ENCODE data around the gene GPR179.

Gene GPR179

DNA sequence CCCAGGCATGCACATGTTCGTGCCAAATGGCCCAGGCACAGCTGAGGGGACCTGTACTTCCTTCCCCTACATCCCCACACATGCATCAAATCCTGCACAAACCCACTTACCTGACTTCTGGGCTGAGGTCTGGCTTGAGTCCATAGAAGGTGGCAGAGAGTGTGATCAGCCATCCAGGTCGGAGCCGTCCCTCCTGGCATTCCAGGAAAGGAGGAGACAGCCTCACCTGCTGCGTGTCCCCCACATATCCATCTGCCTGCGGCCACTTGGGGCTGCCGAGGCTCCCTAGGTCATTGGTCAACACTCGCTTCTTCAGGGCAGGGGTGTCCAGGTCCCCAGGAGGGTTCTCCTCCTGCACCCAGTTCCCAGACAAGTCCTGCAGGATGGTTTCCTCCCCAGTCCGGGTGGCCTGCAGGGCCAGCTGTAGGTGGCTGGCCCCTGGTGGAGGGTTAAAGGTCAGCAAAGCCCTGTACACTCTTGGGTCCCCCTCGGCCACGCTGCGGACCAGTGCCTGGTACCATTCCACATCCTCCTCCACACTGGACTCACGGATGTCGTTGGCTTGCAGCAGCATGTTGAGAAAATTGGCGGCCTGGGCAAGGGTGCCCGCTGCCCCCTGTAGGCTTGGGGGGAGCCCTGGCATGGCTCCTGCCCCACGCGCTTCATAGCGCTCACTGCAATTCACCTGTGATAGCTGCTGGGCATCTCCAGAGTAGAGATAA is 709 bp downstream of the GPR179 start:
- DNase-seq (ENCODE audit: low read depth), result no peak

DNA sequence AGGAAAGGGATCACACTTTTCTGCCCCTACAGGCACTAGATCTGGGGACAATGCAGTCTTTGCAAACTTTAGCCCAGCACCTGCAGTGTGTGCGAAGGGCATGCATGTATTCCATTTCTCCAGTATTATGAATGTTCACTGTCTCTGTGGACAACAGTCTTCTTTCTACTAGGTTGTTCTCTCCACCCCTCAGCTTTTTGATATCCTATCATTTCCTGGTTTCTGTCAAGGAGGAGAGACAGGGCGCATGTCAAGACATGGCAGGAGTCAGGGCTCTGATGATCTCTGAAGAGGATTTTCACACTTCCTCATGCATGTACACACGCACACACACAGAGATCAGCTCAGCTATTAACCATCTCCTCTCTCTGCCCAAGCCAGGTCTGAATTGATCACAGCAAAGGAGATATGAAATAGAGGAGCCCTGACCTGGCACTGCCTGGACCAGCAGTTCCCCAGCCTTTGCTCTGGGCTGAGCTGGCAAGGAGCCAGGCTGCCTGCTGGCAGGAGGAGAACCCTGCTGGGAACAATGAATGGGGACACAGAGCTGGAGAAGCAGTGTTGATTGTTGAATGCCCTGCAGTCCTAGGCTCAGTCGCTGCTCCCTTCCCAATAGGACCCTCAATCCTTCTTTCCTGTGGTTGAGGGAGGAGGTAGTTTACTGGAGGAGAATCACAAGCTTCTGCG is 2.6 kb downstream of the GPR179 start:
- no peak for DNase-seq (ENCODE audit: low read depth)

DNA sequence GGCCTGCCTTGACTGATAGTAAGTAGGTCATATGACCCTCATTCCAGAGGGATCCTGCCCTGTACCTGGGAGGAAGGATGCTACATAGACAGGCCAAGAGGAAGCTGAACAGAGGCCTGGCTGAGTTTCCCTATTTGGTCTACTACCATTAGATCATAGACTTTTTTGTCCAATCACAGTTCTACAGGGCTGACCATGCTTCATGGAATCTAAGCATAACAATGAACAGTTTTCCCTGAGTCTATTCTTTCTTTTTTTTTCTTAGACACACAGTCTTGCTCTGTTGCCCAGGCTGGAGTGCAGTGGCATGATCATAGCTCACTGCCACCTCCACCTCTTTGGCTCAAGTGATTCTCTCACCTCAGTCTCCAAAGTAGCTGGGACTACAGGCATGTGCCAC is 3.9 kb downstream of the GPR179 start:
- no peak for DNase-seq (ENCODE audit: low read depth)

DNA sequence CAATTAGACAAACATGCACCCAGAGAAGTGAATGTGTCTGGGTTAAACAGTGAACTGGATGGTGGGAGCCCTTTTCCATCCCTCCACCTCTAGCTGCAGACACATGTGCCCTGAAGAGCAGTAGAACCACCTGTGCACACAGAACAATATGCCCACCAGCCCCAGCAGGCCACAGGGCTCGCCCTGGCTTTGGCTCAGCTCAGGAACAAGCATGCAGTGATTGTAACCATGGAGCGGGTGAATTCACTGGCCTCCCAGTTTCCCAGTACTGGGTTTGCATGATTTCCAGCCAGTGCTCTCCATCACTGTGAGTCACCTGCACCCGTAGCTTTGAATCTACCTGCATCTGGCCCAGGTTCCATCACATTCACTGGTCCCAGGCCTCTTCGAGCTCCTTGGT is 5.2 kb downstream of the GPR179 start:
- no peak for DNase-seq (ENCODE audit: low read depth)

DNA sequence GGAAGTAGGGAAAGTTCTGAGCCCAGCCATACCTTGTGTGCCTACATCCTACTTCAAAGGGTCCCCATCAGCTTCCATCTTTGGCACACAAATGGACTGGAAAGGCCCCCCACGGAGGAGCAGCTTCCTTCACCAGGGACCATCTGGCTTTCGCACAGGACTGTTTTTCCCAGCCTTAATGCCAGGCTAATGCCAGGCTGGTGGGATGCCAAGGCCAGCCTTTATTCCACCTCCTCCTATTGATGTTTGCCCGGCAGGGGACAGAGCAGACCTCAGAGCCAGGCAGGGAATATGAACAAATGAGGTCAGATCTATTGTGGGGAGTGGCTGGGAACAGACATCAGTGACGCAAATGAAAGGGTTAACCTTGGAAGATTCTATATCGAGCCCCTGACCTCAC is 5.7 kb downstream of the GPR179 start:
- no peak for DNase-seq (ENCODE audit: low read depth)

DNA sequence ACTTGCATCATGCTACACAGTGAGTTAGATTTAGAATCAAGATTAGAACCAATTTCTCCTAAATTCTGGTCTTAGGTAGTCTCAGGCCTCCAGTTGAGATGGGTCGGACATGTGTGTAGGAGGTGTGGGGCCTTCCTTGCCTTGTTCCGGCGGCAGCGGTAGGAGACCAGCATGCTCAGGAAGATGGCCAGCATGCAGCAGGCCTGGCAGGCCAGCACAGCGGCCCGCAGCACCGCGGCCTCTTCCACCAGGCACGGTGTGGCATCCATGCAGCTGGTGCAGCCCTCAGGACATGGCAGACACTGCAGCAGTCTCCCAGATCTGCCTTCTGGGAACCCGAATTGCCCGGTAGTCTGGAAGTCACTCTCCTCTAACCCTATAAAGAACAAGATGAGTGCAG is 6.9 kb downstream of the GPR179 start:
- no peak for DNase-seq (ENCODE audit: low read depth)

DNA sequence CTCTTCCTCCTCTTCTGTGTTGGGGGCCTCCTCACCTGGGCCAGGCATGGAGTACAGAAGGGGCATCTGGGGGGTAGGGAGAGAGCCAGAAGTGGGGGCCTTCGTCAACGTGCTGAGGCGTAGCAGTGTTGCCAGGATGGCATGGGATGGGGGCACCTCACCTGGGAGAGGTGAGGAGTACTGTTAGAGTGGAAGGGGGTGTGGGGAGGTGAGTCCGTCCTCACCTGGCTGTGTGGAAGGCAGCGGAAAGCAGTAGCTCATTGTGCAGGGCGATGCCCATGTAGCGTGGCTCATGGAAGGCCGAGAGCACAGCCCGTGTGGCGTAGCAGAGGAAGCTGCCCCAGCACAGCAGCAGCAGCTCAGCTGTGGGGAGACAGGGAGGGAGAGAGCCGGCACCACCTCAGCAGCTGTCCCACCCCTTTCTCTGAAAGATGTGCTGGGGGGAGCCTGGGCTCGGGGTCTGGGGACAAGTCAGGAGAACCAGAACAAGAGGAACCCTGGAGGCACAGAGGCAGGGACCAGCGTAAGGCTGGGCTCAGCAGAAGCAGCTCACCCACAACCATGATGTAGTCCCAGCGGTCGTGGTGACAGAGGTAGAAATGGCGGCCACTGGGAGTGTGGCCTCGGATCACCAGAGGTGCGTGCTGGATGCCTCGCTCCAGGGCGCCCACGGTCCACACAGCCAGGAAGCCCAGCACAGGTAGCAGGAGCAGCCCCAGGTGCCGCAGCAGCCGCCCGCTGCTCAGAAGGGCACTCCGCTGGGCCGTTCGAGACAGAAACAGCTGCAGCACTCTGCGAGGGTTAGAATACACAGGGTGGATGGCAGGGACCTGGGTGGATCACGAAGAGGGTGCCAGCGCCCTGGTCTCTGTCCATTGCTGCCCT is 9.0 kb downstream of the GPR179 start:
- no peak for DNase-seq (ENCODE audit: low read depth)

DNA sequence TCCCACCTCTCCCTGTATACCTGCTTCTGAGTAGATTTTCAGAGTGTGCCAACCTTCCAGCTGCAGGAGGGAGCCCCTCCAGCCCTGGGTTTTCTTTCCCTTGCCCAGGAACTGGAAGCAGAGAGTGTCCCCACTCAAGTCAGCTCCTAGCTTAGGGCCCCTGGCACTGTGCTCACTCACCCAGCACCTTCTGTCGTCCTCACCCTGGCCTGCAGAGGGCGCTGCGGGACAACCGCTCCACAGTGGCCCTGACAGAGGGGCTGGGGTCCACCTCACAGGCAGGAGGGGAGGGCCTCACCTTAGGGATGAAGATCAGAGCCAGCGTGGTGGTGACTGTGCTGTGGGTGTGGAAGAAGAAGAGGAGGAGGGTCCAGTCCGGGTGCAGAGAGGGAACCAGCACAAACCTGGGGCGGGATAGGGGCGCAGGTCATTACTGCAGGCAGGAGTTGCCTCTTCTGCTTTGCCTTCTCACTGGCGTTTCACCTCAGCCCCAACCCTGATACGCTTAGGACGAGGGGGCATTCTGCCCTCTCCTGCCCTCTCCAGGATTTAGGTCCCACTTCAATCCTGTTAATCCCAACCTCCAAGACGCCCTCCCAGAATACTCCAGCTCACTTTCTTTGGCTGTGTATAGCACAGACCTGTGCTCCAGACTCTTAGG is 10.0 kb downstream of the GPR179 start:
- DNase-seq (ENCODE audit: low read depth), result no peak

DNA sequence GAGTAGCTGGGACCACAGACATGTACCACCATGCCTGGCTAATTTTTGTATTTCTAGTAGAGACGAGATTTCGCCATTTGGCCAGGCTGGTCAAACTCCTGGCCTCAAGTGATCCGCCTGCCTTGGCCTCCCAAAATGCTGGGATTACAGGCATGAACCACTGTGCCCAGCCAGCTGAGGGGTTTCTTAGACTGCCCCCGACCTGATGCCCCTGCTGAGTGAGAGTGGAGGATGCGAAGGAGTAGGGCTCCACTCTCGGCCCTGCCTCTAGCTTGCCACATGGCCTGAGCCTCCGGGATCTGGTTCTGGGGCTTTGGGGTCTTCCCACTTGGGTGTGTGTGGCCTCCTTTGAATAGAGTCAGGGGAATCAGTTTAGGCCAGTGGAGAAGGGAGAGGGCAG is 11.0 kb downstream of the GPR179 start:
- DNase-seq (ENCODE audit: low read depth), result no peak

DNA sequence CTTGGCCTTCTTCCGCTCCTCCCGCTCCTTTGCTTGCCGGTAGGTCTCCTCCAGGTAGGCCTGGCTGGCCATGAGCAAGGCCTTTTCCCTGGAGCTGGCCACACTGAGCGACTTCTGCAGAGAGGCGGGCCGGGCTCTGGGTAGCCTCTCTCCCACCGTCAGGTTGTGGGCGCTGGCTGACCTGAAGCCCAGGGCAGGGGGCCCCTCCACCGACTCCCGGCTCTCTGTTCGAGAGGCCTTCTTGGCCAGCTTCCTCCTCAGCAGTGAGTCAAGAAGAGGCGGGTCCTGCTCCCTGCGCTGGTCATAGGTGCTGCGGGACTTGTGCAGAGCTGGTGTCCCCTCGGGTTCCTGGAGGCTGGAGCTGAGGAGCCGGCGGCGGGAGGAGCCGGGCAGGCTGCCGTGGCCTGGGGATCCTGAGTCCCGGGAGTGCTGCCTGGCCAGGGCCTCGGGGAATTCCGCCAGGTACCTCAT is 12.8 kb downstream of the GPR179 start:
- no peak for DNase-seq (ENCODE audit: low read depth)

DNA sequence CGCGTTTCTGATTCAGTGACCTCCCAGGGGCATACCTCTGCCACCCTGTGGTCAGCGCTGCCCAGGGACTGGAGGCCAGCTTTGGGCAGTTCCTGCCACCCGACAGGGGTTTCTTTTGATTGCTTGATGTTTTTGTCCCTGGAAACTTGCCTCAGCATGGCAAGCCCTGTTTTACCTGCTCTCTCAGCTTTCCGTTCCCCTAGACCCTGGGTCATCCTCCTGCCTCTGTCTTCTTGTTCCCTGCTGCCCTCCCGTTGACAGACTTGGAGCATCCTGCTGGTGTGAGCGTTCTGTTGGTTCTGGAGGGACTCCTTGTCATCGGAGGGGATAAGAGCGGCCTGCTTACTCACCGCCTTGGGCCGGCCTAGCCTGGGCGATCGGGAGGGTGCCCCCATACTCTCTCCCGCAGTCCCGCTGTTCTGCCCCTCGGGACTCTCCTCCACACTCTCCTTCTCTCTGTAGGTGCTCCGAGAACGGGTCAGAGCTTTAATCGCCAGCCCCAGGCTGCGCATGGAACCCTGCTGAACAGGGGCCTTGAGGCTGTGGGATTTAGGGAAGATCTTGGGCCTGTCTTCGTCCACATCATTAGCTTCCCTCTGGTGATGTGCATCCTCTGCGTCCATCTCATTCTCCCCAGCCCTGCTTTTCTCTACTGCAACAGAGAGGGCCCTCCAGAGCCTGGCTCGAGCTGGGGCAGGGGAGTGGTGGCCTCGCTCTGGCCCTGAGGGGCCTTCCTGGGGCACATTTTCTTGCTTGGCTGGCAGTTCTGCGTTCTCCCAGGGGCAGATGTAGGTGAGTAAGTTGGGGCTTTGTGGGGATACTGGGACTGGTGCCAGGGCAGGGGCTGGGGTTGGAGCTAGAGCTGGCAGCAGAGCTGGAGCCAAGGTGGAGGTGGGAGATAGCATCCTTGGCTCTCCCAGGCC is 13.7 kb downstream of the GPR179 start:
- no peak for DNase-seq (ENCODE audit: low read depth)

DNA sequence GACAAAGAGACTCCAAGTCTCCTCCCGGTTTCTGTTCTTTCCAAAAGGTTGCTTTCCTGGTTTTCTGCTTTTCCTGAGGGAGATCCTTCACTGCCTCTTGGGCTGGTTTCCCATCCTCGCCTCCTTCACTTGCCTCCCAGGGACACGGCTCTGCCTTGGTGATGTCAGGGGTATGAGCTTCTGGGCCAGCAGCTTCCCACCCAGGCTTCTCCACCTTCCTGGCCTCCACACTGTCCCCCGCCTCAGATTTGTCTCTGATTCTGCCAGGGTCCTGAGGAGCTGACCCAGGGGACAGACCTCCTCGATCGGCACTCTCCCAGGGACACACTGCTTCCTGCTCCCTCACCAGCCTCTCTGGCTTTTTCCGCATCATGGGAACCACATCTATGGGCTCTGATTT is 14.5 kb downstream of the GPR179 start:
- DNase-seq (ENCODE audit: low read depth), result no peak

DNA sequence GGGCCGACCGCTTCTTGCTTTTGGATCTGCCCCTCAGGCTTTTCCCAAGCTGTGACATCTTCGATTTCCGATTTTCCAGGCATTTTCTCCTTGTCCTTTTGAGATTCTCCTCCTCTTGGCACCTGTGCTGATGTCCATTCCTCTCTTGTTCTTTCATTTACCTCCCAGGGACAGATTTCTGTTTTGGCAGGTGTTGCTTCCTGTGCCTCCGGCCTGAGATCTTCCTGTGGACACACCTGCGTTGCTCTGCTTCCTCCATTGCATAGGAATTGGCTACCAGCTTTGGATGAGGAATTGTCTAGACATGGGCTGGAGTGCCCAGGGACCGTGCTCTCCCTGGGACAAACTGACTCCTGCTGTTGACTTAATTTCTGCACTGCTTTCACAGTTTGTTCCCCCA is 15.1 kb downstream of the GPR179 start:
- no peak for DNase-seq (ENCODE audit: low read depth)

DNA sequence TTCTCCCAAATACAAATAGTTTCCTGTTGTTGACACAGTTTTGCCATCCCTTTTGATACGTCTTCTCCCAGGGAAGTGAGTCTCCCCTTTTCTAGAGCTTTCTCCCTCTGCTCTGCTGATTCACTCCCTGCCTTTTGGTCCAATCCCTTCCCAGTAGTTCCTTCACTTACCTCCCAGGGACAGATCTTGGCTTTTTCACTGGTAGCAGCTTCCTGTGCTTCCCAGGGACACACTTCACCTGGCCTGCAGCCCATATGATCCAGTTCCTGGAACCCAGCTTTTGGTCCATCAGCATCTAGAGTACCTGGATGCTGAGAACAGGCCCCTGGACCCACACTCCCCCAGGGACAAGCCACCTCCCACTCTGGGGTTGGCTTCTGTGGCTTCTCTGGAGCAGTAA is 15.8 kb downstream of the GPR179 start:
- no peak for DNase-seq (ENCODE audit: low read depth)

DNA sequence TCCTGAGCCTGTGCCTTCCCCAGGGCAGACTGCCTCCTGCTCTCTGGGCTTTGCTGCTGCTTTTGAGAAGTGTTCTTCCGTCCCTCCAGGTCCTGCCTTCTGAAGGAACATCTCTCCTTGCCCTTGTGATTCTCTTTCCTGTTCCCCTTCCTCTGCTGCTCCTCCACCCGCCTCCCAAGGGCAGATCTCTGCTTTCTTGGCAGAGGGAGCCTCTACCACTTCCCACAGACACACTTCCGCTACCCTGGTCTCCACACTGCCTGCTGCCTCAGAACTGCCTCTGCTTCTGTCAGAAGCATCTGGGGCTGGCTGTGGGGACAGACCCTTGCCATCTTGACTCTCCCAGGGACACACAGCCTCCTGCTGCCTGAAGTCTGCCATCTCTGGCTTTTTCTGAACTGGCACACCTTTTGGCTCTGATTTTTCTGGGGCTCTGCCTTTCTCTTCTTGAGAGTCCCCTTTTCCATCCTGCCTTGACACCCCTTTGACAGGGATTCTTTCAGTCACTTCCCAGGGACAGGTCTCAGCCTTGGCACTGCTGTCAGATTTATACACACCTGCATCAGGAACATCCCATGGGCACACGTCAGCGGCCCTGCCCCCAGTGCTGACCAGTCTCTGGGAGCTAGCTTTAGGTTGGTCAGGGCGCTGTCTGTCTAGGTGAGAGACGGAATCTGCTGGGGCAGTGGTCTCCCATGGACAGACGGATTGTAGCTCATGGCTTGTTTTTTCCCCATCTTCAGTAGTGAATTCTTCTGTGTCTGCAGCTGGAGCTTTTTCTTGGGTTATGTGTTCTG is 16.6 kb downstream of the GPR179 start:
- no peak for DNase-seq (ENCODE audit: low read depth)

DNA sequence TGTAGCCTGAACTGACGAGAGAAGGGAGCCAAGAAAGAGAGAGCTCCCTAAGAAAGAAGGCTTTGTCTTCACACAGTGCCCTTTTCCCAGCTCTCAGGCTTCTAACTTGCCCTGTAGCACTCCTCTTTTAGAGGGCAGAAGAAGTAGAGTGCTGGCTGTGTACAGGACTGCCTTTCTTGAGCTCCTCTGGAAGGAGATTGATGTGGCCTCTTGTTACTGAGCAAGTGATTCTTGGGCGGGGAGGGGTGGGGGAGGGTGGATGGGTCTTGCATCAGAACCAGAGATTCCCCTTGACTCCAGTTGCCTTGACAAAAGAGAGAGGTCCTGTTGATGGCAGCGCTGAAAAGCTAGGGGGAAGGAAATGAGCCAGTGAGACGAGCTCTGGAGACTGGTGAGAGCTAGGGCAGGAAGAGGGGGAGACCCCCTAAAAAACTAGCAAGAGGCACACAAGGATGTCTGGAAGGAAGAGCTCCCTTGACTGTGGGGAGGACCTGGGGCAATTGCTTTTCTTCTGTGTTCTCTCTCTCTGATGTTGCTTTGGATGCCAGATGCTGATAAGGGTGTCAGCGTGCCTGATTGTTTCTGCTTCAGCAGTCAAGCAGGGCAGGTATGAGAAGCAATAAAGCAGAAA is 18.4 kb downstream of the GPR179 start:
- DNase-seq (ENCODE audit: low read depth), result no peak

DNA sequence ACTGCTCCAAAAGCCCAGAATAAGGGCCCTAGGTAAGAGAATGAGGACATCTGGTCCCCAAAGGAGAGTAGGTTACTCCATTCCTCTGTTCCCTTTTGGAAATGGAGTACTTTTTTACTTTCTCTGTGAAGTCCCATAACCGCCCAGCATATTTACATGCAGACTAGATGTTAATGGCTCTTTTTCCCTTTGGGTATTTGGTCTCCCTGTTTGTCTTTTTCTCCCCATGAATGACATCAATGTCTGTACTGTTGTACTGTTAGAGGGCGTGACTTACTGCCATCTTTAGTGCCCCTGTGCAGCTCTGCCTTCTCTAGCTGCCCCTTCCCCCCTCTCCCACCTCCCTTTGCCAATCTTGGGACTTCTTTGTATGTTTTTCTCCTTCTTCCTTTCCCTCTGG is 19.0 kb downstream of the GPR179 start:
- DNase-seq (ENCODE audit: low read depth), result no peak

DNA sequence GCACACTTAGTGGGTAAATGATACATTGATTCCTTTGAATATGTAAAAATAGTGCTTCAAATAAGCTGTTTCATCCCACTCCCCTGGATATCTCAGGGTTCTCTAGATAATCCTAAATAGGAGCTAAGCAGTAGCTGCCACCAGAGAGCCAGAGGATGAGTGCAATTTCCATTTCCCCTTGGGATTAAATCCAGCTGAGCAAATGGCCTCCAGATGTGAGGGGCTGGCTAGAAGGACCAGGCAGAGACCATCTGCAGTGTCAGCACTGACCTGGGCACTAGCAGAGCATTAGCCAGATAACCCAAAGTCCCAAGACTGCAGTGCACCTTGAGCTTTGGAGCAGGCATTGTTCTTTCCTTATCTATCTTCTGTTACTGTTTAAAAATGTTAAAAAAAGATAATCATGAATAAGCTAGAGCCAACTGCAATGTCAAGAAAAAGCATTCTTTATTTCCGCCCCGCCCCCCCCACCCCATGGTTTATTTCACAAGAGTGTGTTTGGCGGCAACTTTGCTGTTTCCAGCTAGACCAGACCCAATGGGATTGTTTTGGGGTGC is 19.5 kb downstream of the GPR179 start:
- no peak for DNase-seq (ENCODE audit: low read depth)

DNA sequence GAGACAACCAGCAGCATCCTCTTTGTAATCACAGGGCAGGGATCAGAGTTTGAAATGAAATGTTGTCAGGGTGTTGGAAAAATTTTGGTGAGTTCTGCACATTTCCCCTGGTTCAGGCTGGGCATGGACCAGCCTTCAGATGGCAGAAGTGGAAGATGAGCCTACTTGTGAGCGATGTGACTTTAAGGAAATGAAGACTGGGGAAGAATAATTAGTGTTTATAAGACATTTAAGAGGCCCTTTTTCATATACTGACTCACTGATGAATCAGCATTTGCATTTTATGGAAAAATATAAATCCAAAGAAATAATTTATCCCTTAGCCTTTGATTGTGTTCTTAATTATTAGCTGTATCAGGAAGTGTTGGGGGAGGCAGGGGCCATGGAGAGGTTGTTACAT is 20.9 kb downstream of the GPR179 start:
- no peak for DNase-seq (ENCODE audit: low read depth)
